Thymus (tissue), 11 donors: ENCODE results near the gene CERS4. TPM values are rescaled to one million over a fixed set of nuclear protein-coding genes. Genes with fewer than 3 reads are reported as not detected.
"Not testable (repeated sequence)": the region's sequence is repeated elsewhere in the genome, so short reads cannot be mapped to it uniquely, and the experiment has no call there.

ENCODE experiments used
- DNase-seq, 9 donors: peaks; one replicate each; pipeline ENCODE4 v3.0.0-alpha.2; 2013; ENCODE audit warnings: low spot score in 9 of 9, low read depth in 6 of 9, missing footprints in 1 of 9
- H3K27ac ChIP-seq, 2 donors: one replicate each; pipeline ENCODE4 v1.5.1; 2013; ENCODE audit warnings: control low read depth in 1 of 2, low read depth in 1 of 2, low read length in 1 of 2, mild to moderate bottlenecking in 1 of 2, moderate library complexity in 1 of 2
- H3K27me3 ChIP-seq, 2 donors: one replicate each; pipeline ENCODE4 v1.5.1; 2013; ENCODE audit warnings: low read length in 1 of 2; ENCODE audit not compliant: control insufficient read depth in 2 of 2, insufficient read depth in 1 of 2
- H3K36me3 ChIP-seq, 2 donors: one replicate each; pipeline ENCODE4 v1.5.1; 2013; ENCODE audit warnings: low read length in 1 of 2, mild to moderate bottlenecking in 1 of 2, moderate library complexity in 1 of 2; ENCODE audit not compliant: control insufficient read depth in 2 of 2, insufficient read depth in 2 of 2
- H3K4me1 ChIP-seq, 2 donors: one replicate each; pipeline ENCODE4 v1.5.1; 2013; ENCODE audit warnings: low read length in 2 of 2; ENCODE audit not compliant: control insufficient read depth in 2 of 2, insufficient read depth in 2 of 2
- H3K4me3 ChIP-seq, 2 donors: one replicate each; pipeline ENCODE4 v1.5.1; 2013; ENCODE audit warnings: low read length in 2 of 2, control low read depth in 1 of 2, mild to moderate bottlenecking in 1 of 2
- H3K9me3 ChIP-seq, 2 donors: one replicate each; pipeline ENCODE4 v1.5.1; 2013; ENCODE audit warnings: low read length in 1 of 2, mild to moderate bottlenecking in 1 of 2; ENCODE audit not compliant: control insufficient read depth in 2 of 2, insufficient read depth in 1 of 2
- WGBS: extraction: QIAGEN DNeasy Blood & Tissue Kit; methylation state at CpG from one replicate; pipeline ENCODE4 v1.1.7; 2013; 5-methylcytosine and 5-hydroxymethylcytosine counted together
- polyA plus RNA-seq: library from polyadenylated mRNA; stranded (reverse); fragments of 200-250 nt; gene quantifications from one replicate; pipeline ENCODE4 v1.2.3, GENCODE V29; 2013
- total RNA-seq: library from RNA; stranded (reverse); fragments of 120-200 nt; gene quantifications from one replicate; pipeline ENCODE4 v1.2.4, GENCODE V29; 2013
- donor health status: healthy.

CERS4 gene
- total and polyA plus RNA-seq, 2 donors: 21.7 to 28.5 TPM

DNA sequence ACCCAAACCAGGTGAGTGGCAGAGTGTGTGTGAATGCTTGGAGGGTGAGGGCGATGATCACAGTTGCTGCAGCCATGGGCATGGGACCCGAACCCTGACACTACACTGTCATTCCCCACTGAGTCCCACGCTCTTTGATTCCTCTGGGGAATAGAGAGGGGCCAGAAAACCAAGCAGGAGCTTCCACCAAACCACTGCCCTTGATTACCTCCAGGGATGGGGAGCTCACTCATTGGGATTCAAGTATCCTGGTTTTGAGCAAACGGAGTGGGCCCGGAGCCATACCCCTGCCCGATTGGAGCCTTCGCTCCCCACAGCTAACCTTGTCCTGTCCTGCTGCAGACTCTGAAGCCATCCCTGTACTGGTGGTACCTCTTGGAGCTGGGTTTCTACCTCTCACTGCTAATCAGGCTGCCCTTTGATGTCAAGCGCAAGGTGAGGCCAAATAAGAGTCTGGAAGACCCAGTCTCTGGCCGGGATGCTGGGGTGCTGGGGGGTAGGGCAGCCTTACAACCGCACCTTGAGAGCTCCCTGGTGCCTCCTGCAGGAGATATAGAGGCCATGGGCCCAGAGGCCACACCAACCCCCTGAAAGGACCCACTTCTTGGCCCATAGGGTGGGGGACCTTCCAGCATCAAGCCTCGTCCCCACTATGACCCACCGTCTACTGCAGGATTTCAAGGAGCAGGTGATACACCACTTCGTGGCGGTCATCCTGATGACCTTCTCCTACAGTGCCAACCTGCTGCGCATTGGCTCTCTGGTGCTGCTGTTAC lies 47.3 kb downstream of the CERS4 start:
- peaks cover 33 to 39% of the 10 kb centered on the region in 2 donors for H3K36me3 ChIP-seq
- 98% methylated on average over 15 of the region's 15 CpGs for whole genome bisulfite sequencing

DNA sequence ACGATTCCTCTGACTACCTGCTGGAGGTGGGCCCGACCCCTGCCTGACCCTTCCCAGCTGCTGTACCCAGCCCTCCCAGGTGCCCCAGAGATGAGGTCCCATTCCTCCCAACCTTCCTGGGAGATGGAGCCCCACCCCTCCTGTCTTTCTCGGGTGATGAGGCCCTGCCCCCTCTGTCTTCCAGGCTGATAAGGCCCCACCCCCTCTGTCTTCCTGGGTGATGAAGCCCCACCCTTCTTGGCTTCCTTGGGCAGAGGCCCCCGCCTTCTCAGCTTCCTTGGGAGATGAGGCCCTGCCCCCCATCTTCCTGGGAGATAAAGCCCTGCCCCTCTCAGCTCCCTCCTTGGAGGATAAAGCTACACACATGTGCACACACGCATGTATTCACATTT lies 47.9 kb downstream of the CERS4 start:
- no peak for DNase-seq
- H3K4me3 ChIP-seq: no peak overlapping the region
- no peak overlapping the region for H3K27ac ChIP-seq
- peaks cover 38 to 44% of the 10 kb centered on the region in 2 donors for H3K36me3 ChIP-seq
- 70% methylated on average over 5 of the region's 5 CpGs for WGBS
- no peaks in the 10 kb centered on the region for H3K27me3 ChIP-seq
- H3K9me3 ChIP-seq: no peaks in the 10 kb centered on the region
- H3K4me1 ChIP-seq: no peaks in the 10 kb centered on the region

More for the DNA sequence above, 47.3 kb downstream of the CERS4 start:
- no peaks in the 10 kb centered on the region for H3K9me3 ChIP-seq
- DNase-seq: no peak
- no peaks in the 10 kb centered on the region for H3K27me3 ChIP-seq
- no peaks in the 10 kb centered on the region for H3K4me1 ChIP-seq
- H3K27ac ChIP-seq: no peak overlapping the region
- no peak overlapping the region for H3K4me3 ChIP-seq

DNA sequence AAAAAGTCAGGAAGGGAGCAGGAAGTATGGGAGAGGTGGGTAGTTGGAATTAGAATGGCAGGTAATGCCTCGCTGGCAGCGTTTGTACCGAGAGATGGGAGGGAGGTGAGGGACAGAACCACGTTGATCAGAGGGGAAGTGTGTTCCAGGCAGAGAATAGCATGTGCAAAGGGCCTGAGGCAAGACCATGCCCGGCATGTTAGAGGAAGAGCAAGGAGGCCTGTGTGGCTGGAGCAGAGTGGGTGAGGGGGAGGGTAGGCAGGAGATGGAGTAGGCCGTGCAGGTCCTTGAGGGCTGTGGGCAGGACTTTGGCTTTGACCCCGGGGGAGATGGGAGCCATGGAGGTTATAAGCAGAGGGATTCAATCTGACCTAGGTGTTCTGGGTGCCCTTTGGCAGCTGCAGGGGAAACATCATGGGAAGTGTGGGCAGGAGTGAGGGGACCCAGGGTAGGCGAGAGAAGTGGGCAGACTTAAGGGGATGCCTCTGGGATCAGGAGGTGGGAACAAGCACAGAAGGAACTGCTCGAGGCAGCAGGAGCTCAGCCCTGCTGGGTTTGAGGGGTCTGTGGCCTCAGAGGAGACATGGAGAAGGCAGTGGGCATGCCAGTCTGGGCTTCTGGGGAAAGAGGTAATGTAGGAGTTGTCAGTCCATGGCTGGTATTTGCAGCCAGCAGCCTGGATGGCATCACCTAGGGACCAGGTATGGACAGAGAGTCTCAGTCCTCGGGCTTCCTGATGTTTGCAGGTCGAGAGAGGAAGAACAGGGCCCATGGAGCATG lies 50.2 kb downstream of the CERS4 start:
- Histone ChIP-seq H3K27ac (no peak overlapping the region), H3K4me1 (no peaks in the 10 kb centered on the region), H3K36me3 (peaks cover 39 to 53% of the 10 kb centered on the region in 2 donors), H3K4me3 (no peak overlapping the region), H3K27me3 (no peaks in the 10 kb centered on the region), H3K9me3 (no peaks in the 10 kb centered on the region)
- 97% methylated on average over 11 of the region's 11 CpGs for WGBS
- DNase-seq: no peak

DNA sequence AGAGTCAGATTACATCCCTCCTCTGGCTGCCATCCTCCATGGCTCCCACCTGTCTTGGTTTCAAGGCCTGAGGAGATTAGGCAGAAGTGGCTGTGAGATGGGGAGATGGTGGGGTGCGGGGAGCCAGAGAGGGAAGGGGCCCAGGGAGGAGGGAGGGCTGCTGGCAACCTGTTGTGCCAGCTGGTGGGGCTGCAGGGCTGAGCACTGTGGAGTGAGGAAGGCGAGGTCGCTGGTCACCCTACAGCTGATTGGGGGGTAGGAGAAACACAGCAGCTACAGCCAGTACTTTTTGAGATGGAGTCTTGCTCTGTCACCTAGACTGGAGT lies 50.7 kb downstream of the CERS4 start:
- Histone ChIP-seq H3K4me1 (no peaks in the 10 kb centered on the region), H3K9me3 (no peaks in the 10 kb centered on the region), H3K27me3 (no peaks in the 10 kb centered on the region), H3K36me3 (peaks cover 38 to 48% of the 10 kb centered on the region in 2 donors), H3K4me3 (no peak overlapping the region), H3K27ac (no peak overlapping the region)
- 98% methylated on average over 3 of the region's 3 CpGs for WGBS
- no peak for DNase-seq

DNA sequence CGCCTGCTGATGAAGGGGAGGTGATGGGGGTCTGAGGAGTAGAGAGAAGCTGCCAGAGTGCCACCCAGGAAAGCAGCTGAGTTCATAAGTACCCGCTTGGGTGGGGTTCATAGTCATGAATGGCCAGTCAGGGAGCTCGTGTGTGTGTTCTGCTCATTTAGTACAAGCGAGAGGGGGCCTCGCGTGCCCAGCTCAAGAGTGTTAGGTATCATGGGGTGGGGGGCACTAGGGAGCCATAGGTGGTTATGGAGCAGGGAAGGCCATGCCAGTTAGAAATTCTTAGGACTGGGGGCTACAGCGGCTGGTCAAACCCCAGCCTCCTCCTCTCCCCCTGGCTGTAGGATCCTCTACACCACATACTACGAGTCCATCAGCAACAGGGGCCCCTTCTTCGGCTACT lies 52.2 kb downstream of the CERS4 start:
- Histone ChIP-seq H3K4me3 (no peak overlapping the region), H3K27me3 (no peaks in the 10 kb centered on the region), H3K4me1 (no peaks in the 10 kb centered on the region), H3K36me3 (peaks cover 32 to 35% of the 10 kb centered on the region in 2 donors), H3K27ac (no peak overlapping the region), H3K9me3 (no peaks in the 10 kb centered on the region)
- DNase-seq: no peak
- 97% methylated on average over 9 of the region's 9 CpGs for WGBS

DNA sequence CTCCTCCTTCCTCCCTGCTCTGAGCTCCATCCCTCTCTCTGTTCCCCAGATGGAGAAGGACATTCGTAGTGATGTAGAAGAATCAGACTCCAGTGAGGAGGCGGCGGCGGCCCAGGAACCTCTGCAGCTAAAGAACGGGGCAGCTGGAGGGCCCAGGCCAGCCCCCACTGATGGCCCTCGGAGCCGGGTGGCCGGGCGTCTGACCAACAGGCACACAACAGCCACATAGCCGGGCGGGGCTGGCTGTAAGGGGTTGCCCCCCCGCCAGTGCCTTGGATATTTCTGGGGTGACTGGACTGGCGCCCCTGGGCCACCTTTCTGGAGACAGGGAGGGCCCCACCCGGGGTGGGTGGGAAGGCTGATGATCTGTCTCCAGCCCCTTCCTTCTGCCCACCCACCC lies 52.7 kb downstream of the CERS4 start:
- Histone ChIP-seq H3K27me3 (no peaks in the 10 kb centered on the region), H3K4me3 (no peak overlapping the region), H3K36me3 (peaks cover 27 to 30% of the 10 kb centered on the region in 2 donors), H3K9me3 (no peaks in the 10 kb centered on the region), H3K4me1 (no peaks in the 10 kb centered on the region), H3K27ac (no peak overlapping the region)
- WGBS: 98% methylated on average over 14 of the region's 14 CpGs
- DNase-seq: no peak

DNA sequence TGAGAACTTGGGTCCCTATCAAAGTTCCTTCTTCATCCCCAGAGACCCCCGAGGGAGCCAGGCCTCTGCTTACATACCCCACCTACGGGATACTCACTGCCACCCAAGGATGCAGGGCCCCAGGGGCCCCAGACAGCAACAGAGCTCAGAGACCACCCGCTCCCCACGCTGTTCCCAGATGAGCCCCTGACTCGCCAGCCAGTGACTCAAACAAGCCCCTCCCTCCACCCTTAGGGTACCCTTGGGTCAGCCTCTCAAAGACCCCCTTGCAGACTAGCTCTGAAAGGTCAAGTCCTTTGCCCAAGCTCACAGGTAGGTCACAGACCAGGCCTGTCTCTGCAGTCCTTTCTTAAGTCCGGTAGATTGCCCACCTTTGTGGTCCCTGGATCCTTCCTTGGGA lies 53.3 kb downstream of the CERS4 start:
- 99% methylated on average over 6 of the region's 6 CpGs for WGBS
- Histone ChIP-seq H3K27ac (no peak overlapping the region), H3K27me3 (no peaks in the 10 kb centered on the region), H3K36me3 (peaks cover 22 to 24% of the 10 kb centered on the region in 2 donors), H3K4me1 (no peaks in the 10 kb centered on the region), H3K4me3 (no peak overlapping the region), H3K9me3 (no peaks in the 10 kb centered on the region)
- DNase-seq: no peak

DNA sequence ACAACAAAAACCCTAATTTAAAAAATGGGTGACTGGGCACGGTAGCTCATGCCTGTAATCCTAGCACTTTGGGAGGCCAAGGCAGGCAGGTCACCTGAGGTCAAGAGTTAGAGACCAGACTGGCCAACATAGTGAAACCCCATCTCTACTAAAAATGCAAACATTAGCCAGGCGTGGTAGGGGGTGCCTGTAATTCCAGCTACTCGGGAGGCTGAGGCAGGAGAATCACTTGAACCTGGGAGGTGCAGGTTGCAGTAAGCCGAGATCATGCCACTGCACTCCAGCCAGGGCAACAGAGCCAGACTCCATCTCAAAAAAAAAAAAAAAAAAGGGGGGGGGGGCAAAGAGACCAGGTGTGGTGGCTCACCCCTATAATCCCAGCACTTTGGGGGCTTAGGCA lies 55.1 kb downstream of the CERS4 start:
- 85% methylated on average over 4 of the region's 4 CpGs for WGBS

DNA sequence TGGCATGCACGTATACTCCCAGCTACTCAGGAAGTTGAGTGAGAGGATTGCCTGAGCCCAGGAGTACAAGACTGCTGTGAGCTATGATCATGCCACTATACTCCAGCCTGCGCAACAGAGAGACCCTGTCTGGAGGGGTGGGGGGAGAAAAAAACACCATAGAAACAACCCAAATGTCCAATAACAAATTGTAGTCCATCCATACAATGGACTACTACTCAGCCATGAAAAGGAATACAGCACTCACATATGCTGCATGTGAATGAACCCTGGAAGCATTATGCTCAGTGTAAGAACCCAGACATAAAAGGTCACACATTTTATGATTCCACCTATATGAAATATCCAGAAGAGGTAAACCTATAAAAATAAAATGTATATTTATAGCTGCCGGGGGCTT lies 56.7 kb downstream of the CERS4 start:
- Histone ChIP-seq H3K36me3 (peaks cover 11 to 17% of the 10 kb centered on the region in 2 donors), H3K27ac (no peak overlapping the region), H3K27me3 (no peaks in the 10 kb centered on the region), H3K4me3 (no peak overlapping the region), H3K4me1 (peaks cover 0 to 24% of the 10 kb centered on the region in 2 donors), H3K9me3 (no peaks in the 10 kb centered on the region)
- WGBS: 87% methylated on average over 3 of the region's 3 CpGs
- DNase-seq: no peak

More for the DNA sequence above, 55.1 kb downstream of the CERS4 start:
- peaks cover 16 to 17% of the 10 kb centered on the region in 2 donors for H3K36me3 ChIP-seq
- H3K27me3 ChIP-seq, H3K27ac ChIP-seq, DNase-seq, H3K4me1 ChIP-seq, H3K4me3 ChIP-seq, H3K9me3 ChIP-seq: not testable (repeated sequence)
